Stromal cell of bone marrow (primary cell): ENCODE results near the gene POTEI.
"Not testable (repeated sequence)": the region's sequence is repeated elsewhere in the genome, so short reads cannot be mapped to it uniquely, and the experiment has no call there.

Experiments used
- DNase-seq: peaks from one replicate; pipeline ENCODE4 v3.0.0-alpha.2; 2012; ENCODE audit warnings: low read depth

POTEI gene

GRCh38 chr2:130509228-130509627, at the start of gene POTEI:
POTEI (minus strand) TSS chr2:130509328; CDS start chr2:130509235, 93 bp downstream.
- DNase-seq, result not testable (repeated sequence)

GRCh38 chr2:130556441-130556840, 47.3 kb upstream of the POTEI start:
- DNase-seq, result not testable (repeated sequence)

GRCh38 chr2:130554178-130554577, 45.0 kb upstream of the POTEI start:
- DNase-seq, result not testable (repeated sequence)

- DNase-seq, result not testable (repeated sequence)
These were observed 40.3 kb upstream of the POTEI start for GRCh38 chr2:130549475-130549874.

- not testable (repeated sequence) for DNase-seq
These were observed 39.3 kb upstream of the POTEI start for GRCh38 chr2:130548418-130548817.

- not testable (repeated sequence) for DNase-seq
These were observed 35.9 kb upstream of the POTEI start for GRCh38 chr2:130544978-130545377.

- not testable (repeated sequence) for DNase-seq
These were observed 34.8 kb upstream of the POTEI start for GRCh38 chr2:130543785-130544528.

- not testable (repeated sequence) for DNase-seq
These were observed 33.7 kb upstream of the POTEI start for GRCh38 chr2:130542789-130543188.

- DNase-seq, result not testable (repeated sequence)
These were observed 29.1 kb upstream of the POTEI start for GRCh38 chr2:130538271-130538670.

GRCh38 chr2:130536654-130537053, 27.5 kb upstream of the POTEI start:
- DNase-seq, result not testable (repeated sequence)

GRCh38 chr2:130531672-130532071, 22.5 kb upstream of the POTEI start:
- not testable (repeated sequence) for DNase-seq

GRCh38 chr2:130531225-130531624, 22.1 kb upstream of the POTEI start:
- not testable (repeated sequence) for DNase-seq

- not testable (repeated sequence) for DNase-seq
These were observed 21.1 kb upstream of the POTEI start for GRCh38 chr2:130530212-130530611.

GRCh38 chr2:130529545-130529944, 20.4 kb upstream of the POTEI start:
- not testable (repeated sequence) for DNase-seq

GRCh38 chr2:130527365-130527967, 18.3 kb upstream of the POTEI start:
- not testable (repeated sequence) for DNase-seq

GRCh38 chr2:130522390-130522789, 13.3 kb upstream of the POTEI start:
- DNase-seq, result not testable (repeated sequence)

- DNase-seq, result not testable (repeated sequence)
These were observed 11.9 kb upstream of the POTEI start, which contains the start of gene CFC1B for GRCh38 chr2:130520992-130521391. CFC1B (plus strand) TSS chr2:130521222; CDS start chr2:130521485, 263 bp downstream.

- not testable (repeated sequence) for DNase-seq
These were observed 9.5 kb upstream of the POTEI start for GRCh38 chr2:130518516-130519106.

- DNase-seq, result not testable (repeated sequence)
These were observed 2.8 kb upstream of the POTEI start for GRCh38 chr2:130511747-130512451.

- not testable (repeated sequence) for DNase-seq
These were observed 1.9 kb upstream of the POTEI start for GRCh38 chr2:130510807-130511746.

- not testable (repeated sequence) for DNase-seq
These were observed 18.1 kb downstream of the POTEI start for GRCh38 chr2:130491073-130491472.
